ENCODE results near the gene SPATA6L.

The SPATA6L gene

GRCh38 chr9:4666042-4666699 lies at the start of gene SPATA6L:
SPATA6L (minus strand) TSS chr9:4666480; CDS start chr9:4666250, 230 bp downstream.
- peak; percentile 23 for DNase-seq

GRCh38 chr9:4714266-4715016 lies 48.2 kb upstream of the SPATA6L start:
- peak; percentile 42 for DNase-seq

- DNase-seq, result no peak
These were observed 47.6 kb upstream of the SPATA6L start for GRCh38 chr9:4713849-4714248.

- no peak for DNase-seq
These were observed 43.1 kb upstream of the SPATA6L start for GRCh38 chr9:4709380-4709779.

GRCh38 chr9:4706971-4707622 lies 40.8 kb upstream of the SPATA6L start:
- DNase-seq, result peak; percentile 16

GRCh38 chr9:4706021-4706420 lies 39.7 kb upstream of the SPATA6L start:
- no peak for DNase-seq

GRCh38 chr9:4704129-4704528 lies 37.8 kb upstream of the SPATA6L start:
- DNase-seq, result no peak

- DNase-seq, result no peak
These were observed 35.2 kb upstream of the SPATA6L start for GRCh38 chr9:4701526-4701925.

- peak; percentile 1 for DNase-seq
These were observed 34.7 kb upstream of the SPATA6L start for GRCh38 chr9:4700932-4701331.

GRCh38 chr9:4700091-4700490 lies 33.8 kb upstream of the SPATA6L start:
- DNase-seq, result no peak

GRCh38 chr9:4691795-4692194 lies 25.5 kb upstream of the SPATA6L start:
- DNase-seq, result no peak

GRCh38 chr9:4690144-4690543 lies 23.9 kb upstream of the SPATA6L start:
- no peak for DNase-seq

- DNase-seq, result no peak
These were observed 23.4 kb upstream of the SPATA6L start for GRCh38 chr9:4689687-4690104.

- DNase-seq, result no peak
These were observed 22.7 kb upstream of the SPATA6L start for GRCh38 chr9:4689021-4689420.

- no peak for DNase-seq
These were observed 20.3 kb upstream of the SPATA6L start for GRCh38 chr9:4686584-4686983.

GRCh38 chr9:4686112-4686511 lies 19.8 kb upstream of the SPATA6L start:
- no peak for DNase-seq

GRCh38 chr9:4684820-4685219 lies 18.5 kb upstream of the SPATA6L start:
- no peak for DNase-seq

- DNase-seq, result no peak
These were observed 14.5 kb upstream of the SPATA6L start for GRCh38 chr9:4680750-4681149.

GRCh38 chr9:4680173-4680525 lies 13.9 kb upstream of the SPATA6L start:
- DNase-seq, result no peak

GRCh38 chr9:4679268-4680172 lies 13.2 kb upstream of the SPATA6L start, which contains the start of gene CDC37L1:
CDC37L1 (plus strand) TSS chr9:4679569; CDS start chr9:4679768, 199 bp downstream.
- DNase-seq, result peak; percentile 94

- DNase-seq, result peak; percentile 37
These were observed 12.5 kb upstream of the SPATA6L start for GRCh38 chr9:4678679-4679267.

- DNase-seq, result no peak
These were observed 11.1 kb upstream of the SPATA6L start for GRCh38 chr9:4677392-4677791.
